Measurements from ENCODE around the gene JAM3. TPM values are rescaled to one million over a fixed set of nuclear protein-coding genes. Genes with fewer than 3 reads are reported as not detected.

Gene JAM3
- total and polyA plus RNA-seq, 3 experiments from 2014 or later: 4.9 to 14.8 (median 12.5) TPM

GRCh38 chr11:134124660-134125451 is 56.0 kb downstream of the JAM3 start:
- Histone ChIP-seq H3K36me3 (ENCODE audit: insufficient read depth, low read length) (no peaks in the 10 kb centered on the region), H3K4me1 (ENCODE audit: insufficient read depth, low read length) (no peaks in the 10 kb centered on the region), H3K9me3 (ENCODE audit: low read length) (no peaks in the 10 kb centered on the region), H3K27ac (ENCODE audit: low read depth, low read length) (no peak overlapping the region), H3K27me3 (ENCODE audit: insufficient read depth, low read length, poor library complexity, severe bottlenecking) (peaks cover 16% of the 10 kb centered on the region), H3K4me3 (ENCODE audit: low read length) (no peak overlapping the region)
- Mint-ChIP-seq H3K27me3 (peaks cover 36 to 42% of the 10 kb centered on the region in 2 donors), H3K4me1 (peaks cover 7 to 20% (median 7%) of the 10 kb centered on the region in 3 donors), H3K9me3 (peaks cover 0 to 4% (median 0%) of the 10 kb centered on the region in 5 donors), H3K27ac (no peak overlapping the region), H3K36me3 (peaks cover 2 to 34% (median 5%) of the 10 kb centered on the region in 3 donors), H3K4me3 (peak overlapping the region in 1 of 7 donors; percentile 11)
- ChIA-PET CTCF (interaction anchor here (1.0 kb wide), 1 partner anchor 14 kb away, joined by 3 read pairs; no protein-coding TSS in a partner anchor), POLR2A (no interaction called here)
- DNase-seq: no peak

GRCh38 chr11:134125507-134125906 is 56.6 kb downstream of the JAM3 start:
- ChIA-PET POLR2A (no interaction called here), CTCF (interaction anchor here (1.0 kb wide), 1 partner anchor 14 kb away, joined by 3 read pairs; no protein-coding TSS in a partner anchor)
- Histone ChIP-seq H3K4me1 (ENCODE audit: insufficient read depth, low read length) (no peaks in the 10 kb centered on the region), H3K4me3 (ENCODE audit: low read length) (no peak overlapping the region), H3K27me3 (ENCODE audit: insufficient read depth, low read length, poor library complexity, severe bottlenecking) (peaks cover 16% of the 10 kb centered on the region), H3K9me3 (ENCODE audit: low read length) (peaks cover under 1% of the 10 kb centered on the region), H3K27ac (ENCODE audit: low read depth, low read length) (no peak overlapping the region), H3K36me3 (ENCODE audit: insufficient read depth, low read length) (no peaks in the 10 kb centered on the region)
- Mint-ChIP-seq H3K27ac (no peak overlapping the region), H3K4me1 (peaks cover 7 to 20% (median 7%) of the 10 kb centered on the region in 3 donors), H3K4me3 (no peak overlapping the region), H3K27me3 (peaks cover 36 to 42% of the 10 kb centered on the region in 2 donors), H3K9me3 (peaks cover 0 to 7% (median 4%) of the 10 kb centered on the region in 5 donors), H3K36me3 (peaks cover 2 to 34% (median 5%) of the 10 kb centered on the region in 3 donors)
- DNase-seq: no peak

- DNase-seq: no peak
- Histone ChIP-seq H3K4me1 (ENCODE audit: insufficient read depth, low read length) (no peaks in the 10 kb centered on the region), H3K27ac (ENCODE audit: low read depth, low read length) (no peak overlapping the region), H3K27me3 (ENCODE audit: insufficient read depth, low read length, poor library complexity, severe bottlenecking) (peaks cover 16% of the 10 kb centered on the region), H3K4me3 (ENCODE audit: low read length) (no peak overlapping the region), H3K9me3 (ENCODE audit: low read length) (peaks cover 4% of the 10 kb centered on the region), H3K36me3 (ENCODE audit: insufficient read depth, low read length) (no peaks in the 10 kb centered on the region)
- H3K27me3 Mint-ChIP-seq: peaks cover 32 to 38% of the 10 kb centered on the region in 2 donors
- peaks cover 7 to 20% (median 7%) of the 10 kb centered on the region in 3 donors for H3K4me1 Mint-ChIP-seq
- ChIA-PET CTCF (interaction anchor here (1.0 kb wide), 1 partner anchor 13 kb away, joined by 3 read pairs; no protein-coding TSS in a partner anchor), POLR2A (no interaction called here)
- no peak overlapping the region for H3K27ac Mint-ChIP-seq
- H3K4me3 Mint-ChIP-seq: no peak overlapping the region
- peaks cover 3 to 37% (median 5%) of the 10 kb centered on the region in 3 donors for H3K36me3 Mint-ChIP-seq
- H3K9me3 Mint-ChIP-seq: peaks cover 2 to 14% (median 7%) of the 10 kb centered on the region in 5 donors
Measured at GRCh38 chr11:134126217-134126822, 57.4 kb downstream of the JAM3 start.

- POLR2A ChIA-PET: no interaction called here
- Histone ChIP-seq H3K9me3 (ENCODE audit: low read length) (peaks cover 13% of the 10 kb centered on the region), H3K4me1 (ENCODE audit: insufficient read depth, low read length) (no peaks in the 10 kb centered on the region), H3K27me3 (ENCODE audit: insufficient read depth, low read length, poor library complexity, severe bottlenecking) (no peaks in the 10 kb centered on the region), H3K27ac (ENCODE audit: low read depth, low read length) (no peak overlapping the region), H3K36me3 (ENCODE audit: insufficient read depth, low read length) (no peaks in the 10 kb centered on the region), H3K4me3 (ENCODE audit: low read length) (no peak overlapping the region)
- peaks cover 2 to 45% (median 6%) of the 10 kb centered on the region in 3 donors for H3K36me3 Mint-ChIP-seq
- H3K27ac Mint-ChIP-seq: no peak overlapping the region
- peaks cover 16 to 40% (median 35%) of the 10 kb centered on the region in 5 donors for H3K9me3 Mint-ChIP-seq
- peaks cover 0 to 3% of the 10 kb centered on the region in 2 donors for H3K27me3 Mint-ChIP-seq
- DNase-seq: no peak
- H3K4me1 Mint-ChIP-seq: no peaks in the 10 kb centered on the region
- H3K4me3 Mint-ChIP-seq: no peak overlapping the region
- CTCF ChIA-PET: interaction anchor here (1.1 kb wide), 1 partner anchor 204 kb away, joined by 3 read pairs; no protein-coding TSS in a partner anchor
Measured at GRCh38 chr11:134131628-134132244, 62.9 kb downstream of the JAM3 start.

GRCh38 chr11:134132808-134133207 is 63.9 kb downstream of the JAM3 start:
- Histone ChIP-seq H3K9me3 (ENCODE audit: low read length) (peaks cover 13% of the 10 kb centered on the region), H3K27ac (ENCODE audit: low read depth, low read length) (no peak overlapping the region), H3K27me3 (ENCODE audit: insufficient read depth, low read length, poor library complexity, severe bottlenecking) (no peaks in the 10 kb centered on the region), H3K4me3 (ENCODE audit: low read length) (no peak overlapping the region), H3K36me3 (ENCODE audit: insufficient read depth, low read length) (no peaks in the 10 kb centered on the region), H3K4me1 (ENCODE audit: insufficient read depth, low read length) (no peaks in the 10 kb centered on the region)
- H3K27me3 Mint-ChIP-seq: no peaks in the 10 kb centered on the region
- no peak overlapping the region for H3K27ac Mint-ChIP-seq
- H3K4me3 Mint-ChIP-seq: no peak overlapping the region
- ChIA-PET CTCF (interaction anchor here (1.1 kb wide), 1 partner anchor 205 kb away, joined by 3 read pairs; no protein-coding TSS in a partner anchor), POLR2A (no interaction called here)
- no peaks in the 10 kb centered on the region for H3K4me1 Mint-ChIP-seq
- no peak for DNase-seq
- H3K36me3 Mint-ChIP-seq: peaks cover 2 to 44% (median 6%) of the 10 kb centered on the region in 3 donors
- H3K9me3 Mint-ChIP-seq: peaks cover 16 to 39% (median 35%) of the 10 kb centered on the region in 5 donors

- Mint-ChIP-seq H3K4me1 (peaks cover 0 to 2% (median under 1%) of the 10 kb centered on the region in 3 donors), H3K9me3 (peaks cover 16 to 39% (median 35%) of the 10 kb centered on the region in 5 donors), H3K36me3 (peaks cover 2 to 32% (median 6%) of the 10 kb centered on the region in 3 donors), H3K27me3 (no peaks in the 10 kb centered on the region), H3K4me3 (no peak overlapping the region), H3K27ac (no peak overlapping the region)
- POLR2A ChIA-PET: no interaction called here
- Histone ChIP-seq H3K4me3 (ENCODE audit: low read length) (no peak overlapping the region), H3K36me3 (ENCODE audit: insufficient read depth, low read length) (no peaks in the 10 kb centered on the region), H3K27ac (ENCODE audit: low read depth, low read length) (no peak overlapping the region), H3K27me3 (ENCODE audit: insufficient read depth, low read length, poor library complexity, severe bottlenecking) (no peaks in the 10 kb centered on the region), H3K9me3 (ENCODE audit: low read length) (peaks cover 13% of the 10 kb centered on the region), H3K4me1 (ENCODE audit: insufficient read depth, low read length) (no peaks in the 10 kb centered on the region)
- CTCF ChIA-PET: no interaction called here
- no peak for DNase-seq
Measured at GRCh38 chr11:134134167-134134566, 65.3 kb downstream of the JAM3 start.

GRCh38 chr11:134138376-134138775 is 69.5 kb downstream of the JAM3 start:
- Mint-ChIP-seq H3K36me3 (peaks cover 3 to 14% (median 9%) of the 10 kb centered on the region in 3 donors), H3K27ac (no peak overlapping the region), H3K4me3 (no peak overlapping the region), H3K4me1 (peaks cover 1 to 9% (median 8%) of the 10 kb centered on the region in 3 donors), H3K27me3 (no peaks in the 10 kb centered on the region), H3K9me3 (peaks cover 0 to 8% (median 8%) of the 10 kb centered on the region in 5 donors)
- Histone ChIP-seq H3K4me3 (ENCODE audit: low read length) (no peak overlapping the region), H3K4me1 (ENCODE audit: insufficient read depth, low read length) (no peaks in the 10 kb centered on the region), H3K27ac (ENCODE audit: low read depth, low read length) (no peak overlapping the region), H3K9me3 (ENCODE audit: low read length) (no peaks in the 10 kb centered on the region), H3K36me3 (ENCODE audit: insufficient read depth, low read length) (no peaks in the 10 kb centered on the region), H3K27me3 (ENCODE audit: insufficient read depth, low read length, poor library complexity, severe bottlenecking) (no peaks in the 10 kb centered on the region)
- DNase-seq: no peak
- ChIA-PET POLR2A (no interaction called here), CTCF (interaction anchor here (1.4 kb wide), 1 partner anchor 211 kb away, joined by 5 read pairs; no protein-coding TSS in a partner anchor)

Measured in CD8-positive, alpha-beta memory T cell (primary cell).